H1 (cell line): ENCODE data around the gene ARHGAP15. TPM values are rescaled to one million over a fixed set of nuclear protein-coding genes. Genes with fewer than 3 reads are reported as not detected.

Experiments used
- CTCF ChIA-PET: fragments of 300-600 bp; sonication (Branson Sonifier 250); formaldehyde crosslinking; loops from one replicate; lab custom pipeline; 2021; ENCODE audit not compliant: partially characterized antibody; lab: Charles Lee
- POLR2A ChIA-PET: fragments of 300-600 bp; sonication (Branson Sonifier 250); formaldehyde crosslinking; loops from one replicate; lab custom pipeline; 2021; ENCODE audit warnings: inconsistent platforms; ENCODE audit not compliant: partially characterized antibody; lab: Charles Lee
- DNase-seq, 2 experiments: peaks; one replicate each; pipeline versions ENCODE4 v3.0.0 to v3.0.0-alpha.2; 2010 to 2022; ENCODE audit warnings: low spot score in 2 of 2, low read depth in 1 of 2, mixed read lengths in 1 of 2
- FAIRE-seq: peaks from 2 replicates; lab custom pipeline; 2011; peaks lifted over from hg19 to GRCh38; lab: Jason Lieb, UNC
- H2AFZ ChIP-seq: 2 replicates; pipeline ENCODE4 v1.8.1; 2012; ENCODE audit warnings: low read length, inconsistent platforms
- H2AK5ac ChIP-seq: 2 replicates; pipeline ENCODE4 v1.6.1; 2013; ENCODE audit warnings: low read depth, low read length
- H2BK120ac ChIP-seq: replicated peaks from 2 replicates; pipeline ENCODE3; 2013; ENCODE audit warnings: low read depth, low read length, inconsistent platforms
- H2BK12ac ChIP-seq: 2 replicates; pipeline ENCODE4 v1.6.1; 2013; ENCODE audit warnings: low read depth, low read length
- H2BK15ac ChIP-seq: 2 replicates; pipeline ENCODE4 v1.6.1; 2013; ENCODE audit warnings: low read length
- H2BK20ac ChIP-seq: 2 replicates; pipeline ENCODE4 v1.6.1; 2013; ENCODE audit warnings: low read length
- H2BK5ac ChIP-seq: 2 replicates; pipeline ENCODE4 v1.6.1; 2013; ENCODE audit warnings: low read depth, low read length
- H3K14ac ChIP-seq: 2 replicates; pipeline ENCODE4 v1.6.1; 2013; ENCODE audit warnings: inconsistent platforms; ENCODE audit not compliant: insufficient read length
- H3K18ac ChIP-seq: 2 replicates; pipeline ENCODE4 v1.6.1; 2013; ENCODE audit warnings: low read length; ENCODE audit errors: extremely low read depth
- H3K23ac ChIP-seq: 2 replicates; pipeline ENCODE4 v1.6.1; 2013; ENCODE audit warnings: inconsistent platforms; ENCODE audit not compliant: insufficient read length
- H3K23me2 ChIP-seq: 2 replicates; pipeline ENCODE4 v1.6.1; 2013; ENCODE audit warnings: low read depth, low read length
- H3K27ac ChIP-seq: 2 replicates; pipeline ENCODE4 v1.6.1; 2011; ENCODE audit warnings: low read depth, low read length, inconsistent platforms
- H3K27me3 ChIP-seq, 4 experiments: replicated peaks in 1 of 4; 1 replicate in 1 of 4; 2 replicates in 3 of 4; pipeline versions ENCODE4 v1.6.1 to v1.8.1; 2011 to 2013; ENCODE audit warnings: low read length in 3 of 4, mild to moderate bottlenecking in 3 of 4, inconsistent platforms in 2 of 4, mixed read lengths in 2 of 4, moderate library complexity in 1 of 4; ENCODE audit not compliant: control insufficient read depth in 3 of 4, insufficient read depth in 3 of 4; ENCODE audit errors: extremely low read depth in 1 of 4
- H3K36me3 ChIP-seq, 4 experiments: 2 replicates each; pipeline versions ENCODE4 v1.6.1 to v1.8.1; 2011 to 2013; ENCODE audit warnings: mild to moderate bottlenecking in 4 of 4, low read length in 3 of 4, moderate library complexity in 2 of 4, control low read depth in 1 of 4, inconsistent platforms in 1 of 4; ENCODE audit not compliant: insufficient read depth in 4 of 4, control insufficient read depth in 2 of 4
- H3K4ac ChIP-seq: replicated peaks from 2 replicates; pipeline ENCODE3; 2013; ENCODE audit warnings: low read length, low read depth, mixed read lengths, inconsistent platforms; ENCODE audit not compliant: insufficient read length
- H3K4me1 ChIP-seq, 4 experiments: replicated peaks in 1 of 4; 1 replicate in 1 of 4; 2 replicates in 3 of 4; pipeline versions ENCODE4 v1.6.1 to v1.8.1; 2011 to 2013; ENCODE audit warnings: low read length in 3 of 4, inconsistent platforms in 2 of 4, mixed read lengths in 1 of 4; ENCODE audit not compliant: insufficient read depth in 4 of 4, control insufficient read depth in 3 of 4
- H3K4me2 ChIP-seq, 2 experiments: 2 replicates each; pipeline versions ENCODE4 v1.6.1 to v1.8.1; 2011 to 2013; ENCODE audit warnings: low read depth in 2 of 2, low read length in 2 of 2, control low read depth in 1 of 2, inconsistent platforms in 1 of 2, mild to moderate bottlenecking in 1 of 2; ENCODE audit not compliant: insufficient read depth in 1 of 2
- H3K4me3 ChIP-seq, 4 experiments: fragments of 200-600, 300-600 bp in 1 of 4; sonication (generic), shearing (Covaris generic), sonication (Bioruptor Twin) in 1 of 4; 2 replicates each; pipeline versions ENCODE4 v1.5.1 to v1.8.1; 2011 to 2016; ENCODE audit warnings: low read length in 4 of 4, low read depth in 3 of 4, control low read depth in 2 of 4, inconsistent platforms in 2 of 4, mild to moderate bottlenecking in 2 of 4, mixed read lengths in 1 of 4, moderate library complexity in 1 of 4; ENCODE audit not compliant: insufficient read depth in 2 of 4; ENCODE audit errors: extremely low read depth in 1 of 4
- H3K56ac ChIP-seq: replicated peaks from 2 replicates; pipeline ENCODE3; 2013; ENCODE audit warnings: low read depth, mild to moderate bottlenecking, mixed read lengths, low read length, inconsistent platforms; ENCODE audit not compliant: insufficient read length
- H3K79me1 ChIP-seq: 2 replicates; pipeline ENCODE4 v1.6.1; 2013; ENCODE audit warnings: low read depth, low read length, control low read depth
- H3K79me2 ChIP-seq, 2 experiments: 2 replicates each; pipeline versions ENCODE4 v1.6.1 to v1.8.1; 2012 to 2013; ENCODE audit warnings: low read length in 2 of 2, mild to moderate bottlenecking in 2 of 2, inconsistent platforms in 1 of 2; ENCODE audit not compliant: insufficient read depth in 2 of 2, control insufficient read depth in 1 of 2
- H3K9ac ChIP-seq, 4 experiments: replicated peaks in 1 of 4; 1 replicate in 1 of 4; 2 replicates in 3 of 4; pipeline versions ENCODE4 v1.6.1 to v1.8.1; 2011 to 2013; ENCODE audit warnings: low read depth in 3 of 4, low read length in 3 of 4, control low read depth in 2 of 4, mild to moderate bottlenecking in 2 of 4, moderate library complexity in 2 of 4, inconsistent platforms in 1 of 4; ENCODE audit errors: extremely low read depth in 1 of 4
- H3K9me3 ChIP-seq, 2 experiments: 2 replicates each; pipeline versions ENCODE4 v1.6.1 to v1.8.1; 2012 to 2013; ENCODE audit warnings: mild to moderate bottlenecking in 2 of 2, moderate library complexity in 2 of 2, control low read depth in 1 of 2, inconsistent platforms in 1 of 2, low read depth in 1 of 2, low read length in 1 of 2, mixed read lengths in 1 of 2; ENCODE audit not compliant: insufficient read depth in 2 of 2
- H4K20me1 ChIP-seq, 2 experiments: replicated peaks in 1 of 2; 2 replicates each; pipeline versions ENCODE3 to v1.8.1; 2011 to 2013; ENCODE audit warnings: inconsistent platforms in 2 of 2, low read length in 2 of 2, mild to moderate bottlenecking in 1 of 2; ENCODE audit not compliant: insufficient read depth in 2 of 2, control insufficient read depth in 1 of 2
- H4K5ac ChIP-seq: 2 replicates; pipeline ENCODE4 v1.6.1; 2013; ENCODE audit warnings: low read length, low read depth, mixed read lengths, inconsistent platforms; ENCODE audit not compliant: insufficient read length
- H4K8ac ChIP-seq: 2 replicates; pipeline ENCODE4 v1.8.0; 2013; ENCODE audit warnings: mild to moderate bottlenecking, moderate library complexity, low read length, inconsistent platforms; ENCODE audit not compliant: insufficient read depth; ENCODE audit errors: extremely low read depth
- H4K91ac ChIP-seq: replicated peaks from 2 replicates; pipeline ENCODE3; 2013; ENCODE audit warnings: low read length, mixed read lengths, inconsistent platforms; ENCODE audit not compliant: insufficient read length
- NRF1 ChIP-seq: IDR thresholded peaks from 2 replicates; pipeline ENCODE4 v1.6.1; 2011; ENCODE audit warnings: mild to moderate bottlenecking, low read depth, low read length, improper control_type of control experiment
- POU5F1 ChIP-seq: IDR thresholded peaks from 2 replicates; pipeline ENCODE4 v1.6.1; 2011; ENCODE audit warnings: low read depth, mild to moderate bottlenecking, low read length, moderate library complexity
- WGBS, 2 experiments: shearing (Covaris generic) in 1 of 2; methylation state at CpG; one replicate each; pipeline versions ENCODE4 v1.1.6 to v1.1.7; 2013 to 2015; ENCODE audit warnings: low lambda C conversion rate in 2 of 2, mixed read lengths in 2 of 2, inconsistent platforms in 1 of 2, low coverage in 1 of 2, missing lambda C conversion rate in 1 of 2; ENCODE audit not compliant: insufficient replicate concordance in 2 of 2, insufficient coverage in 1 of 2, insufficient read length in 1 of 2; ENCODE audit errors: extremely low coverage in 1 of 2, missing lambda C conversion rate in 1 of 2; 5-methylcytosine and 5-hydroxymethylcytosine counted together
- polyA plus RNA-seq, 7 experiments: library from polyadenylated mRNA; depleted of rRNA in 3 of 7; stranded (reverse) in 5 of 7; unstranded in 2 of 7; fragments of >200 nt in 5 of 7; fragments of 200-250 nt in 2 of 7; gene quantifications; 1 replicate in 5 of 7; 2 replicates in 1 of 7; 4 replicates in 1 of 7; pipeline versions ENCODE4 v1.2.1 to v1.2.3, GENCODE V29; 2011 to 2013; ENCODE audit warnings: missing spikeins in 2 of 7, mixed read lengths in 2 of 7
- total RNA-seq: library from RNA; stranded (reverse); fragmentation: NEBNext Ultra II Directional; extraction: Animal tissue kit (Norgen Biotek cat#: 25700); gene quantifications from 2 replicates; pipeline ENCODE4 v1.2.1, GENCODE V29; 2021

Gene ARHGAP15
- total and polyA plus RNA-seq, 2 of the 8 experiments (the other 6 are each of a cell fraction or from before 2014, with no cell fraction given): not detected

DNA sequence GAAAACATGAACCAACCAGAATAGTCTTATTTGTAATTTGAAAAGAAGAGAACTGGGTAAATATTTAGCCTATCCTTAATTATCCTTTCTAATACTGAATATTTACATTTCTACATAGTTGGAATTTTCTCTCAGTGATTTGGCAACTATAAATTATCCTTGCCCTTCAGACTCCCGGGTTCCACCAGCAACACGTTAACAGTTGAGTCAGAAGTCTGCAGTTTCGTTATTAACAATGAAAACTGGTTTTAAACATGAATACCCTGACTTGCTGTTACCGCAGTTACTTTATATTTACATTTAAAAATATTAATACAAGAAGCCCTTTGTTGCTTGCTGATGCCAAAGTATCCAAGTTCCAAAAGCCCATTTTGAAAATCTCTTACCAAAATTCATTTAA is 673.0 kb downstream of the ARHGAP15 start:
- Histone ChIP-seq H4K5ac (no peak overlapping the region), H3K9ac (no peak overlapping the region), H3K79me2 (no peaks in the 10 kb centered on the region), H3K18ac (no peak overlapping the region), H2BK12ac (no peak overlapping the region), H2BK120ac (no peak overlapping the region), H3K27me3 (no peaks in the 10 kb centered on the region), H3K27ac (no peak overlapping the region), H3K56ac (no peak overlapping the region), H2BK5ac (no peak overlapping the region), H4K8ac (no peak overlapping the region), H3K4me2 (no peak overlapping the region), H3K9me3 (no peaks in the 10 kb centered on the region), H3K79me1 (no peaks in the 10 kb centered on the region), H3K4me1 (peaks cover 0 to 4% (median 1%) of the 10 kb centered on the region in 4 experiments; a peak in 1 of 7 replicates), H3K4me3 (no peak overlapping the region), H2AK5ac (no peak overlapping the region), H3K14ac (no peak overlapping the region), H2BK20ac (no peak overlapping the region), H4K91ac (no peak overlapping the region), H3K36me3 (no peaks in the 10 kb centered on the region), H3K23ac (no peak overlapping the region), H4K20me1 (no peaks in the 10 kb centered on the region), H3K23me2 (no peaks in the 10 kb centered on the region), H2AFZ (no peak overlapping the region), H2BK15ac (no peak overlapping the region), H3K4ac (no peak overlapping the region)
- ChIA-PET POLR2A (no interaction called here), CTCF (no interaction called here)
- WGBS, 2 experiments: 93% methylated on average over 4 of the region's 4 CpGs; no CpG with 5 or more reads in 1 of the 2 experiments
- FAIRE-seq (no peak), DNase-seq (no peak)
- TF ChIP-seq POU5F1 (no peak), NRF1 (no peak)
